IMR-90 (cell line): ENCODE data around the gene CCR3. TPM values are rescaled to one million over a fixed set of nuclear protein-coding genes. Genes with fewer than 3 reads are reported as not detected.
"Not testable (repeated sequence)": the region's sequence is repeated elsewhere in the genome, so short reads cannot be mapped to it uniquely, and the experiment has no call there.

ENCODE experiments used
- ATAC-seq: fragments of 200-7000 bp; cut with Tn5 transposase; 2 replicates; pipeline ENCODE4 v1.9.1; 2020; ENCODE audit warnings: low read depth, mild to moderate bottlenecking, moderate library complexity
- BruUV-seq: library from RNA; stranded (reverse); fragments of 400-500 nt; replicated peaks from 2 replicates; lab custom pipeline; 2021; lab: Mats Ljungman, UMichigan
- CTCF ChIA-PET: fragments of 300-600 bp; formaldehyde crosslinking; extraction: SDS; loops from one replicate; lab custom pipeline; 2021; ENCODE audit warnings: antibody characterized with exemption; lab: Yijun Ruan, JAX
- POLR2A ChIA-PET: fragments of 300-600 bp; sonication (Branson Sonifier 250); formaldehyde crosslinking; loops from one replicate; lab custom pipeline; 2022; ENCODE audit warnings: antibody characterized with exemption; ENCODE audit not compliant: unreplicated experiment; lab: Charles Lee
- DNase-seq: peaks from one replicate; pipeline ENCODE4 v3.0.0; 2013
- H2AFZ ChIP-seq: replicated peaks from 2 replicates; pipeline ENCODE3; 2013; ENCODE audit warnings: low read length, mild to moderate bottlenecking; ENCODE audit not compliant: poor library complexity
- H2AK5ac ChIP-seq: 2 replicates; pipeline ENCODE4 v1.6.1; 2013; ENCODE audit warnings: low read depth, low read length, inconsistent platforms
- H2AK9ac ChIP-seq: replicated peaks from 2 replicates; pipeline ENCODE3; 2013; ENCODE audit warnings: mild to moderate bottlenecking, low read depth, low read length, moderate library complexity; ENCODE audit not compliant: poor library complexity
- H2BK120ac ChIP-seq: 2 replicates; pipeline ENCODE4 v1.6.1; 2013; ENCODE audit warnings: low read depth, low read length, inconsistent platforms
- H2BK15ac ChIP-seq: 3 replicates; pipeline ENCODE4 v1.6.1; 2013; ENCODE audit warnings: low read depth, low read length, inconsistent platforms
- H2BK20ac ChIP-seq: 2 replicates; pipeline ENCODE4 v1.6.1; 2013; ENCODE audit warnings: low read depth, mild to moderate bottlenecking, inconsistent platforms, low read length, moderate library complexity
- H2BK5ac ChIP-seq: 2 replicates; pipeline ENCODE4 v1.6.1; 2013; ENCODE audit warnings: mild to moderate bottlenecking, low read depth, low read length, inconsistent platforms; ENCODE audit not compliant: poor library complexity, severe bottlenecking
- H3K14ac ChIP-seq: replicated peaks from 2 replicates; pipeline ENCODE4 v1.6.1; 2013; ENCODE audit warnings: low read depth, low read length, inconsistent platforms
- H3K18ac ChIP-seq: 2 replicates; pipeline ENCODE4 v1.6.1; 2013; ENCODE audit warnings: low read depth, low read length, control low read depth
- H3K23ac ChIP-seq: 2 replicates; pipeline ENCODE4 v1.6.1; 2013; ENCODE audit warnings: low read depth, low read length, inconsistent platforms
- H3K27ac ChIP-seq: 2 replicates; pipeline ENCODE4 v1.5.1; 2013; ENCODE audit warnings: mild to moderate bottlenecking, control low read depth, low read length; ENCODE audit not compliant: insufficient read depth
- H3K27me3 ChIP-seq: 2 replicates; pipeline ENCODE4 v1.6.1; 2013; ENCODE audit warnings: low read length; ENCODE audit not compliant: control insufficient read depth, insufficient read depth
- H3K36me3 ChIP-seq: 2 replicates; pipeline ENCODE4 v1.6.1; 2013; ENCODE audit warnings: low read length, mixed read lengths; ENCODE audit not compliant: control insufficient read depth, insufficient read depth
- H3K4ac ChIP-seq: 2 replicates; pipeline ENCODE4 v1.6.1; 2013; ENCODE audit warnings: low read depth, low read length, inconsistent platforms
- H3K4me1 ChIP-seq: 2 replicates; pipeline ENCODE4 v1.6.1; 2013; ENCODE audit warnings: low read length, mixed read lengths; ENCODE audit not compliant: control insufficient read depth, insufficient read depth
- H3K4me2 ChIP-seq: 2 replicates; pipeline ENCODE4 v1.6.1; 2013; ENCODE audit warnings: low read depth, mild to moderate bottlenecking, control low read depth, low read length, moderate library complexity
- H3K4me3 ChIP-seq: 2 replicates; pipeline ENCODE4 v1.5.1; 2013; ENCODE audit warnings: low read depth, mild to moderate bottlenecking, control low read depth, low read length, moderate library complexity; ENCODE audit not compliant: insufficient read depth
- H3K56ac ChIP-seq: 2 replicates; pipeline ENCODE4 v1.6.1; 2013; ENCODE audit warnings: low read length, inconsistent platforms; ENCODE audit not compliant: insufficient read depth; ENCODE audit errors: extremely low read depth
- H3K79me1 ChIP-seq, 2 experiments: 2 replicates each; pipeline ENCODE4 v1.6.1; 2013; ENCODE audit warnings: low read length in 2 of 2, inconsistent platforms in 1 of 2, low read depth in 1 of 2
- H3K9ac ChIP-seq: 2 replicates; pipeline ENCODE4 v1.6.1; 2013; ENCODE audit warnings: low read depth, low read length, control low read depth
- H3K9me1 ChIP-seq: 2 replicates; pipeline ENCODE4 v1.6.1; 2013; ENCODE audit warnings: low read length, inconsistent platforms; ENCODE audit not compliant: insufficient read depth
- H3K9me3 ChIP-seq: 2 replicates; pipeline ENCODE4 v1.6.1; 2013; ENCODE audit warnings: low read length; ENCODE audit not compliant: control insufficient read depth, insufficient read depth
- H4K20me1 ChIP-seq: 2 replicates; pipeline ENCODE4 v1.6.1; 2013; ENCODE audit warnings: low read length, inconsistent platforms; ENCODE audit not compliant: insufficient read depth
- H4K5ac ChIP-seq: 2 replicates; pipeline ENCODE4 v1.6.1; 2013; ENCODE audit warnings: mild to moderate bottlenecking, low read depth, low read length, control low read depth
- H4K8ac ChIP-seq, 2 experiments: 2 replicates each; pipeline ENCODE4 v1.6.1; 2013; ENCODE audit warnings: low read depth in 2 of 2, low read length in 2 of 2, control low read depth in 1 of 2, inconsistent platforms in 1 of 2
- H4K91ac ChIP-seq: 2 replicates; pipeline ENCODE4 v1.6.1; 2013; ENCODE audit warnings: low read depth, low read length, inconsistent platforms; ENCODE audit not compliant: insufficient read depth
- CEBPB ChIP-seq: IDR thresholded peaks from 2 replicates; pipeline ENCODE4 v1.6.1; 2012; ENCODE audit warnings: low read depth, low read length, improper control_type of control experiment
- CHD1 ChIP-seq: IDR thresholded peaks from 2 replicates; pipeline ENCODE4 v1.6.1; 2012; ENCODE audit warnings: low read depth, low read length, improper control_type of control experiment
- MAFK ChIP-seq: IDR thresholded peaks from 2 replicates; pipeline ENCODE4 v1.6.1; 2012; ENCODE audit warnings: low read depth, low read length, improper control_type of control experiment
- MAZ ChIP-seq: IDR thresholded peaks from 2 replicates; pipeline ENCODE4 v1.6.1; 2012; ENCODE audit warnings: low read depth, mild to moderate bottlenecking, low read length, improper control_type of control experiment, moderate library complexity, borderline replicate concordance
- MXI1 ChIP-seq: IDR thresholded peaks from 2 replicates; pipeline ENCODE4 v1.6.1; 2012; ENCODE audit warnings: low read depth, mild to moderate bottlenecking, low read length, moderate library complexity, borderline replicate concordance
- NFE2L2 ChIP-seq: fragments of 150-350 bp; IDR thresholded peaks from 2 replicates; pipeline ENCODE4 v1.6.1; 2016; ENCODE audit warnings: low read depth, mild to moderate bottlenecking, low read length
- RCOR1 ChIP-seq: IDR thresholded peaks from 2 replicates; pipeline ENCODE4 v1.6.1; 2012; ENCODE audit warnings: mild to moderate bottlenecking, low read length, improper control_type of control experiment; ENCODE audit not compliant: insufficient replicate concordance
- RFX5 ChIP-seq: IDR thresholded peaks from 2 replicates; pipeline ENCODE4 v1.8.0; 2012; ENCODE audit warnings: low read depth, mild to moderate bottlenecking, low read length, moderate library complexity
- WGBS, 2 experiments: methylation state at CpG; one replicate each; pipeline versions ENCODE4 v1.1.5 to v1.1.7; 2013; ENCODE audit warnings: missing lambda C conversion rate in 2 of 2; ENCODE audit not compliant: insufficient read length in 1 of 2; ENCODE audit errors: extremely low coverage in 2 of 2; 5-methylcytosine and 5-hydroxymethylcytosine counted together
- dilution Hi-C: fragments of 300-500 bp; cut with HindIII; formaldehyde crosslinking; loops from one replicate; pipeline ENCODE4 v1.14.3; 2018; ENCODE audit warnings: low sequenced_read_pairs; ENCODE audit not compliant: unreplicated experiment
- in situ Hi-C: fragments of 300-500 bp; cut with MboI; formaldehyde crosslinking; loops from 3 replicates; pipeline ENCODE4 v1.14.3; 2019; ENCODE audit warnings: low sequenced_read_pairs, inconsistent platforms, mixed read lengths
- intact Hi-C: fragments of 100-400 bp; cut with micrococcal nuclease; formaldehyde crosslinking; loops from 2 replicates; pipeline ENCODE4 v1.10.0; 2022
- polyA plus RNA-seq, 3 experiments: library from polyadenylated mRNA; depleted of rRNA; stranded (reverse); fragments of >200 nt; gene quantifications; 2 replicates each; pipeline ENCODE4 v1.2.3, GENCODE V29; 2012; ENCODE audit warnings: low replicate concordance in 1 of 3
- total RNA-seq: library from RNA; depleted of rRNA; stranded (reverse); fragments of >200 nt; gene quantifications from 2 replicates; pipeline ENCODE4 v1.2.3, GENCODE V29; 2012

CCR3 gene
- total and polyA plus RNA-seq, 2 of the 4 experiments (the other 2 are of a cell fraction): not detected

DNA sequence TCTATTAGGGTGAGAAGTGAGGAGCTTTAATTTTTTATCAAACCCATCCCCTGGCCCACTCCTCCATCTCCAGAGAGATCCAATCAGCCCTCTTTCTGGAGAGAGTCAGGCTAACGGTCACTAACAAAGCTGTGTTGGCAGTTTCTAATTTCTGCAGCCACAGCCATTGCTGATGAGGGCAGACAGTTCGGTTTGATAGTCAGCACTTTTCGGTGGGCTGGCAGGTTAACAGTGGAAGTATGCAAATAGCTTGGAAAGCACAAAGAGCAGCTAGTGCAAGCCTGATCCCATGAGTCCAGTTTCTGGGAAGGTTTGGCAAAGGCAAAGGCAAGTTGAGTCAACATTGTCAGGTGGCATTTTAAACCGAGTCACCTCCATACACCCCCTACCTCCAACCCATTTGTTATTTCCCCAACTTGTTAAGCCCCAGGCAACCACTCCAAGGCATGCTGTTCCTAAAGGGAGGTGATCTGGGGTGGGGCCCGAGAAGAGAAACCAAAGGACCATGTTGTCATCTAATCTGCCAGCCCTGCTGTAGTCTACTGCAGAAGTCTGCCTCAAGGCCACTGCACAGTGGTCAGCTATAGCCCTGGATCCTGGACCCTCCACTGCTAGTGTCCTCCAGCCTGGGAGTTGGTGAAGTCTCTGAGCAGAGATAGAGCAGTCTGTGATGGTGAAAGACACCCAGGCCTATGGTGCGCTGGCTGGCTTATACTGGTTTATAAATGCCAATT is 35.8 kb upstream of the CCR3 start:
- Histone ChIP-seq H3K4me2 (no peak overlapping the region), H3K4me1 (peaks cover 6% of the 10 kb centered on the region; the same call in 1 of the 2 replicates), H3K9me3 (no peaks in the 10 kb centered on the region), H2BK120ac (no peak overlapping the region), H3K27ac (no peak overlapping the region), H2BK15ac (no peak overlapping the region), H3K9ac (no peak overlapping the region), H4K8ac (no peak overlapping the region), H3K14ac (no peak overlapping the region), H2AK9ac (no peak overlapping the region), H3K9me1 (no peaks in the 10 kb centered on the region), H3K27me3 (peaks cover 13% of the 10 kb centered on the region), H2BK5ac (no peak overlapping the region), H2AFZ (no peak overlapping the region), H4K91ac (no peak overlapping the region), H3K56ac (no peak overlapping the region), H4K20me1 (no peaks in the 10 kb centered on the region), H2BK20ac (no peak overlapping the region), H3K4ac (no peak overlapping the region), H3K36me3 (no peaks in the 10 kb centered on the region), H4K5ac (no peak overlapping the region), H3K23ac (no peak overlapping the region), H3K18ac (no peak overlapping the region), H3K4me3 (no peak overlapping the region), H3K79me1 (no peaks in the 10 kb centered on the region), H2AK5ac (no peak overlapping the region)
- TF ChIP-seq RFX5 (no peak), CEBPB (no peak), RCOR1 (no peak), MXI1 (no peak), NFE2L2 (no peak), MAZ (no peak), CHD1 (no peak), MAFK (no peak)
- 31% methylated on average over 2 of the region's 6 CpGs; no CpG with 5 or more reads in 1 of the 2 experiments for WGBS, 2 experiments
- ChIA-PET POLR2A (no interaction called here), CTCF (interaction anchor here (0.8 to 1.5 kb wide), 3 partner anchors 9 to 123 kb away, joined by 3 to 4 read pairs (median 3); no protein-coding TSS in a partner anchor)
- DNase-seq (no peak), ATAC-seq (no peak)
- intact Hi-C loops: loop anchor here (5.0 kb wide), 1 partner anchor 166 kb away; the partner anchor contains the start of gene CCR5
- dilution Hi-C loops: no loop called here
- in situ Hi-C loops: no loop called here
- BruUV-seq: no TSS peak

DNA sequence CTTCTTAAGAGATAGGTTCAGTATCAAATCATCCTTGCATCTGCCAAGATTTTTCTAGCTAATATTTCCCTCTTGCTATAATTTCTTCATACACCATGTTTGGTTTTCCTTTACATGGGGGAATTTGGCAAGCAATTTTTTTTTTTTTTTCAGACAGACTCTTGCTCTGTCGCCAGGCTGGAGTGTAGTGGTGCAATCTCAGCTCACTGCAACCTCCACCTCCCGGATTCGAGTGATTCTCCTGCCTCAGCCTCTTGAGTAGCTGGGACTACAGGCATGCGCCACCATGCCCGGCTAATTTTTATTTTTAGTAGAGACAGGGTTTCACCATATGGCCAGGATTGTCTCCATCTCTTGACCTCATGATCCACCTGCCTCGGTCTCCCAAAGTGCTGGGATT is 34.7 kb upstream of the CCR3 start:
- H3K18ac ChIP-seq, BruUV-seq, H2AFZ ChIP-seq, H4K91ac ChIP-seq, H3K4me2 ChIP-seq, H3K14ac ChIP-seq, H2BK5ac ChIP-seq, H3K27ac ChIP-seq, H4K5ac ChIP-seq, POLR2A ChIA-PET, H2AK5ac ChIP-seq, H3K36me3 ChIP-seq, H3K4me1 ChIP-seq, H2AK9ac ChIP-seq, H3K4ac ChIP-seq, H3K56ac ChIP-seq, H2BK15ac ChIP-seq, H2BK120ac ChIP-seq, H3K9ac ChIP-seq, dilution Hi-C loops, in situ Hi-C loops, DNase-seq, H4K8ac ChIP-seq, H3K9me1 ChIP-seq, H3K4me3 ChIP-seq, H3K23ac ChIP-seq, H3K79me1 ChIP-seq, ATAC-seq, H2BK20ac ChIP-seq, H4K20me1 ChIP-seq, H3K9me3 ChIP-seq: not testable (repeated sequence)
- H3K27me3 ChIP-seq: peaks cover 17% of the 10 kb centered on the region
- CTCF ChIA-PET: interaction anchor here (0.6 to 2.2 kb wide), 14 partner anchors 8 to 382 kb away, joined by 3 to 9 read pairs (median 3); partner anchors contain the start of gene CCR5
- intact Hi-C loops: loop anchor here (5.0 kb wide), 1 partner anchor 165 kb away; the partner anchor contains the start of gene CCR5
- WGBS, 2 experiments: 94% methylated on average over 3 of the region's 6 CpGs; no CpG with 5 or more reads in 1 of the 2 experiments
